HG03159 (cell line): ENCODE results near the gene PSMB10.
"Not testable (repeated sequence)": the region's sequence is repeated elsewhere in the genome, so short reads cannot be mapped to it uniquely, and the experiment has no call there.

ENCODE experiments used
- ATAC-seq: cut with Tn5 transposase; IDR thresholded peaks from one replicate; pipeline ENCODE4 v1.9.1; 2021; ENCODE audit warnings: mild to moderate bottlenecking, moderate library complexity; ENCODE audit not compliant: unreplicated experiment

The PSMB10 gene

DNA sequence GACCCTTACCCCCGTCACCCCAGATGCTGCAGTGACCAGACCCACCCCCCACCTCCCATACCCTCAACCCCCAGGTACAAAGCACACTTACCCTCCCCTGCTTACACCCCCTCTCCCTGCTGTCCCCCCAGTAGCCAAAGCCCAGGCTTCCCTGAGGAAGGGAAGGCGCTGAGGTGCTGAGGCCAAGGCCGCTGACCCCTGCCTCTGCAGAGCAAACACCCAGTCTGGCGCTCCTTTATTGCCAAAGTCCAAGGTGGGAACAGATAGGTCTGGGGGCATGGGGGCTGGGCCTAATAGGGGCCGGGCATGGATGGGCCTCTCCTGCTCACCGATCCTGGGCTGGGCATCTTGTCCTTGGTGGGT is 6.6 kb upstream of the PSMB10 start:
- ATAC-seq: no peak

DNA sequence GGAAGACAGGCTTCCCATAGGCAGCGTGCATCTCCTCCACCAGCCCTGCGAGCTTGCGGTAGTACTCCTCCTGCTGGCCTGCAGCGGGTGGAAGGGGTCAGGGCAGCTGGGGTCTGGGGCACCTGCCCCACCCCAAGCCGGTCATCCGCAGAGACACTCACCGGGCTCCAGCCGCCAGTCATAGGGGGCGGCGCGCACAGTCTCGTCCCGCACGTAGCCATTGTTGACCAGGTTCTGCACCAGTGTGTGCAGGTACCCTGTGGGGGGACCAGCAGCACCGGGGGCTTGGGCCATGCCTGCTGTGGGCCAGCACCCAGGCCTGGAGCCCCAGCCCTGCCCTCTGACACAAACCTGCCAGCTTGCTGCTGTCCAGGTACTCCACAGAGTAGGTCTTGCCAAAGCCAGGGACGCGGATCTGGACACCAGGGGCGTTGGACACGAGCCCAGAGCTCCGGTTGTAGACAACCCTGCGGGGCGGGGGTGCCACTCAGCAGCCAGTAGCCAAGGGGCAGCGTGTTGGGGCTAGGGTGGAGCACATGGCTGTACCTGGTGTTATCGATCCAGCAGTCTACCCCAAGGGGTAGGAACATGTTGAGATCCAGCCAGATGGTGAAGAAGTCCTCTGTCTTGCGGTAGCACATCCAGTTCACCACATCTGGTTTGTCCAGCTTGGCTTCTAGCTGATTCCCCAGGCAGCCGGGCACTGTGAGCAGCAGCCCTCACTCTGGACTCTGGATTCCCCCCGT is 6.0 kb upstream of the PSMB10 start:
- ATAC-seq: no peak

DNA sequence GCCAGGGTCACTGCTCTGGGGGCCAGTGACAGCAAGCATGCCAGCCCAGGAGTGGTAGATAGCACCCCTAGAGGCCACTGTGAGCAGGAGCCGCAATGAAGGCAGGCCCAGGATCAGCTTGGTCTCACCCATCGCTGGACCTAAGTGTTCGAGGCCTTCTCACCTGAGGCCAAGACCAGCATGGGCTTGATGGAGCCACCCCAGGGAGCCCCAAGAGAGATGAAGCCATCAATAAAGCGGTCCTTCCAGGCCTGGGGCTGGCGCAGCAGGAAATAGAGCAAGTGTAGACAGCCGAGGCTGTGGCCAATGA is 5.5 kb upstream of the PSMB10 start:
- ATAC-seq: no peak

DNA sequence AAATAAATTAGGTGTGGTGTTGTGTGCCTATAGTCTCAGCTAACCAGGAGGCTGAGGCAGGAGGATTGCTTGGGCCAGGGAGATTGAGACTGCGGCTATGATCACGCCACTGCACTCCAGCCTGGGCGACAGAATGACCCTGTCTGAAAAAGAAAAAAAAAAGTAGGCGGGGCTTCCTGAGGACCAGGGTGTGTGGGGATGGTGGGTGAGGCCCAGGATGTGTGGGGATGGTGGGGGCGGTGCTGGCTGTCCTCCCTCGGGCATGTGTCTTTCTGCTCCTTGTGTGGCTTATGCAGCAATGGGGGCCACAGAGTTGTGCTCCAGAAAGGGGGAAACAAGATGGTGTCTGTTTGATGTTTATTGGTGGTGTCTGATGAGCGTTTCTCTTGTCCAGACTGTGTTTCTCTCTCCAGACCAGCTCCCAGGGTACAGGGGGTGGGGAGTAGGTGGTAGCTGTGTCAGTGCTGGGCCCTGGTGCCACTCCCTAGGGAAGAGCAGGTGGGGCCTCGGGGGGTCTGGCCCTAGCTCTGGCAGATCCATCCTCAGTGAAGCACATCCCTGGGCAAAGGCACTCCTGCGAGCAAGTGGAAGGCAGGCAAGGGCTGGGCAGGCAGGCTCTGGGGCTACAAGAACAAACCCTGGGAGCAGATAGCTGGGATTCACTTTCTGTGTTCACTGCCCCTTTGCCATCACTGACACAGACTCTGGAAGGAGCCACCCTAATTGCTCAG is 5.0 kb upstream of the PSMB10 start:
- ATAC-seq: no peak

DNA sequence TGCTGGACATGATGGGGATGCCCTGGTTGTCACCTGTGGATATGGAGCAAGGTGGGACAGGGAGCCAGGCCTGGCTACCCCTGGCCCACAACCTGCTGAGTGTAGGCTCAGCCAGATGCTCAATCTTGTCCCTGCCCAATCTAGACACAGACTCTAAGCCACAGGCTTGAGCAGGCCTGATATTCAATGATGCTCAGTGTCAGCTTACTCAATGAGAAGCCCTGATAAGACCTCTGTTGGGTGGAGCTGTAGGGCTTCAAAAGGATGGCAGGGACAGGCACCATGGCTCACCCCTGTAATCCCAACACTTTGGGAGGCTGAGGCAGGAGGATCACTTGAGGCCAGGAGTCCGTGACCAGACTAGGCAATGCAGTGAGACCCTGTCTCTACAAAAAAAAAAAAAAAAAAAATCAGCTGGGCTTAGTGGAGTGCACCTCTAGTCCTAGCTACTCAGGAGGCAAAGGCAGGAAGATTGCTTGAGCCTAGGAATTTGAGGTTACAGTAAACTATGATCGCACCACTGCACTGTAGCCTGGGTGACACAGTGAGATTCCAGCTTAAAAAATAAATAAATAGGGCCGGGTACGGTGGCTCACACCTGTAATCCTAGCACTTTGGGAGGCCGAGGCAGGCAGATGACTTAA is 3.9 kb upstream of the PSMB10 start:
- ATAC-seq: no peak

DNA sequence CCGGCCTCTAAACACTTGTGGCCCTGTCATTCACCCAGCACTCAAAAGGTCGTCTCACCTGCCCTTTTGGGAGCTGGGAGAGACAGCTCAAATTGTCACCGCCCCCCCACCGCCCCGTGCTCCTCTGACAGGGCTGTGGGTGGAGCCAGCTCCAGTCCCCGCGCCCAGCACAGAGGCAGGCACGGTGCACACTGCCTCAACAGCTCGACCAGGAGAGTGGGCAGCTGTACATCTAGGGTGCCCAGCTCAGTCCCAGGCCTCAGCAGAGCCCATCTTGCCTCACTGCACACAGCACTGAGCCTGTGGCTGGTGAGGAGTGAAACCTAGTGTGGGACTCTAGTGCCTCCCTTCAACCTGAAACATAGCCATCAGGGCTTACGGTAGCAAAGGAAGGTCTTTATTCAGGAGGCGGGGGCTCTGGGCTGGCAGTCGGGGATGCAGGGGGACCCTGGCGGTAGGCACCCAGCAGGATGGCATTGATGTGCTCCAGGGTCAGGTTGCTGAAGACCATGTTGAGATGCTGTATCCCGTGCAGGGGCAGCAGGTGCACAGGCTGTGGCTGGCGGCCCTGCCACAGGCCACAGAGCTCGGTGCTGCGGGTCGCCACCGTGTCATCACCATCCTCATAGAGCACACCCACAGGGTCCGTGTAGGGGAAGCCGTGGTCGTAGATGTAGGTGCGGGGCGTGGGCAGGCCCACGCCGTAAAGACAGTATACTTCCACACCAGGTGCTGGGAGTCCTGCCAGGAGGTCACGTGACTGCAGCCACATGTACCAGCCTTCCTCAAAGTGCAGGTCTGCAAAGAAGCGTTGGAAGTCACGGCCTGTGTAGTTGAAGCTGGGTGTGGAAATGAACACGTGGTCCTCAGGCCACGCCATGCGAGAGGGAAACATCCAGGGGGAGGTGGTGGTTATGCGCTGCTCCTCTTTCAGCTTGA is 3.1 kb upstream of the PSMB10 start:
- ATAC-seq: no peak

DNA sequence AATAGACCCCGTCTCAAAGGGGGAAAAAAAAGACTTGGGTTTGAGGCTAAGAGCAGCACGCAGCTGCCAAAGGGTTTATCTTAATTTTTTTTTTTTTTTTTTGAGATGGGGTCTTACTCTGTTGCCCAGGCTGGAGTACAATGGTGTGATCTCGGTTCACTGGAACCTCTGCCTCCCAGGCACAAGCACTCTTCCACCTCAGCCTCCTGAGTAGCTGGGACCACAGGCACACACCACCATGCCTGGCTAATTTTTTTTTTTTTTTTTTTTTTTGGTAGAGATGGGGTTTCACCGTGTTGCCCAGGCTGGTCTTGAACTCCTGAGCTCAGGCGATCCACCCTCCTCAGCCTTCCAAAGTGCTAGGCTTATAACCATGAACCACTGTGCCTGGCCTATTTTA is 1.1 kb upstream of the PSMB10 start:
- ATAC-seq: not testable (repeated sequence)

DNA sequence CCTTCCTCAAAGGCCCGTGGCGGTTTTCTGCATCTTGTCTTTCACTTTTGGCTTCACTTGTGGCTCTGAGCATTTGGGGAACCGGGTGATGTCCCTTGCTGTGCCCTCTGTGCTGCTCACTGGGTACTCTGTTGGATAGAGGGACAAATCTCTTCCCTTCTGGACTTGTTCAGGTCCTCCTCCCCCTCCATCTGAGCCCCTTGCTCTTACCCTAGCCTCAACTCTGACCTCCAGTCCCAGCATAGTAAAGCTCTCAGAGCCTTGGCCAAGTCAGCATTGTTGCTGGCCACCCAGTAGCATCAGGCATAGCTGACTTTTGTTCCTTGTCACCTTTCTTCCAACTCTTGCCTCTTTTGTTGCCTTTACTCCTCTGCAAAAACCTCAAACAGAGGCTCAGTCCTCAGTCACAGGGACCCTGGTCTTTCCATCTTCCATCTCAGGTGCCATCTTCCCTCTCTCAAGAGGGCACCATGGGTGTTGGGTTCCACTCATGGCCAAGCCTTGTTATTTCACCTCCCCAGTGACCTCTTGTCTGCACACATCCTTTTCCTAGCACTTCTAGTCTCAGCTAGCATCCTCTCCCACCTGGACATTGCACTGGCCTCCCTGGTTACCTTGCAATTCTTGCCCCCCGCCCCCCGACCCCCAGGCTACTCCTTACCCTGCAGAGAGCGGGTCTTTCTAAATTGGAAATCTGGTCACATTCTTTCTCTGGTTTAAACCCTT is 393 bp upstream of the PSMB10 start:
- no peak for ATAC-seq

DNA sequence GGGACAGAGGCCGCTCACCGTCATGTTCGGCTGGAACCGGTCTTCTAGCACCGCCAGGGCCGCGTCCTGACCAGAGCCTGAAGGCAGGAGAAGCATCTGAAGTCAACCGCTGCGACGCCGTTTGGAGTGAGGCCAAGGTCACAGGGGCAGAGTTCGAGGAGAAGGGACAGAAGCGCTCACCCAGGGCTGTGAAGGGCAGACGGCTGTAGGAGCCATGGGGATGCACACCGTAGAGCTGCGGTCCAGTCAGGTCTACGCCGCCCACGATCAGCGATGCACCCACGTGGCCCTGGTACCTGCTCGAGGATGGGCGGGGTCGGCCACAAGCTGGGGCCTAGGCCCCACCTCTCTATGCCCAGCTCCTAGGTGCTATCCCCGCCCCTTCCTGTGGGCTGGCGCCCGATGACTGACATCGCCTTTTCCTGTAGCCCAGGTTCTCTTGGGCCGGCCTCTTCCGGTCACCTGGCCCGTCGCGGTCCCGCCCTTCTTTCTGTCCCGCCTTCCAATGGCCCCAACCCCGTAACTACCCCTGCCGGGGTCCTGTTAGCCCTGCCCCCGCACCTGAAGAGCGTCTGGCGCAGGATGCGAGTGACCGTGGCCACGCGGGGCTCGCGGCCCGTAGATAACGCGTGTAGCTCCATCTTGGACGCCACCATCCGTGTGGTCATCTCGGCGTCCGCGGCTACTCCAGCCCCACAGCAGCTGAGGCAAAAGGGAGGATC is 1.1 kb downstream of the PSMB10 start:
- peak; percentile 85 for ATAC-seq

DNA sequence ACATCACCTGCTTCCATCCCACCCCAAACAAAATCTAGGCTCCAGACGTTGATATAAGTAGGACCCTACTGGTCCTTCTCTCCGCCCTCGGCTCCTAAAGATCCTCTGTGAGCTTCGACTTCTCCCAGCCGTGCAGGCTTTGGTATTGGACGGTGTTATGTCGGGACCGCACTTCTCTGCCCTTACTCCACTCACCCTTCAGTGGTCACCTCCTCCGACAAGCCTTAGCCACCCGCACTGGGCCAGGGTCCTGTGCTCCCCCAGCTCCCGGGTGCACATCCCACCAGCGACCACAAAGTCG is 1.6 kb downstream of the PSMB10 start:
- ATAC-seq: no peak

DNA sequence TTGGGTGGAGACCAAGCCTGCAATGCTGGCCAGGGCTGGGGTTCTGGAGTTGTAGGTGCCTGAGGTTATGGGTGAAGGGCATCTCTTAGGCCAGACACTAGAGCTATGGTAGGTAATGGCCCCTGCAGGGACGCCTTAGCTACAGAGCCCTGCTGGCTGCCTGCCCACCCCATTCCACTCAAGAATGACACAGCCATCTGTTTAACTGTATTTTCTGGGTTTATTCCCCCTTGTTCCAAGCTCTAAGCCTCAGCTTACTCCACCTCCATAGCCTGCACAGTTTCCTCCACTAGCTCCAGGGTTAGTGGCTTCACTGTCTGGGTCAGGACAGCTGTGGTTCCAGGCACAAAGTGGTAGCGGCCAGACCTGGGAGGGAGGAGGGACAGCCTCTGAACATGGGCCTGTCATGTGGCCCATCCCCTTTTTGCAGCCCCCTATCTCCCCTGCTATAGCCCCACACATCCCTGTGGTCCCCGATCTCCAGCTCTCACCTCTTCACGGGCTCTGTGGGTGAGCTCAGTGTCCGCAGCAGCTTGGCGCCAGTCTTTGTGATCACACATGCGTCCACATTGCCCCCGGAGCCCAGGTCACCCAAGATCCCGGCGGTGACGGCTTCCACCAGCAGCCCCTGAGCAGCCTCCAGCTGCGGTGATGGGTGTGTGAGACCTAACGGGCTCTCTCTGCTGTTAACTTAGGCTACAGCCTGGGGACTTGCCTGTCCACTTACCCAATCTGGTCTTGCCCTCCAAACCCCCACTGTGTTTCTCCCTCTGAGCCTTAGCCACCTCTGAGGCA is 2.1 kb downstream of the PSMB10 start:
- no peak for ATAC-seq

DNA sequence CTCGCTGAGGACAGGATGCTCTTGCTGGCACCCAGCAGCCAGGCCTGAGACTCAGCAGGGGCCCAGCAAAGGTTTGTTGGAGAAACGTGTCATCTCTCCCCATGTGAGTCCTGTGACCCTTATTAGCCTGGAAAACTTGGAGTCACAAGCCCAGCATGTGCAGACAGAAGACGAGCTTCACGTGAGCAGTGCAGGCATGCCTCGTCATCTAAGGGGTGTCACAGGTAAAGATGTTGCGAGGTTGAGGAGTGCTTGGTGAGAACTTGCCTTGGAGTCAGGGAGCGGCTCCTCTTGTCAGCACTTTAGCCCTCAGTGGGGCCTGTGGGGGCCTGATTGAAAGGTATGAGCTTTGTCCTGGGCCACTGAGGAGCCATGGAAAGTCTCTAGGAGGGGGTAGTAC is 2.8 kb downstream of the PSMB10 start:
- no peak for ATAC-seq

DNA sequence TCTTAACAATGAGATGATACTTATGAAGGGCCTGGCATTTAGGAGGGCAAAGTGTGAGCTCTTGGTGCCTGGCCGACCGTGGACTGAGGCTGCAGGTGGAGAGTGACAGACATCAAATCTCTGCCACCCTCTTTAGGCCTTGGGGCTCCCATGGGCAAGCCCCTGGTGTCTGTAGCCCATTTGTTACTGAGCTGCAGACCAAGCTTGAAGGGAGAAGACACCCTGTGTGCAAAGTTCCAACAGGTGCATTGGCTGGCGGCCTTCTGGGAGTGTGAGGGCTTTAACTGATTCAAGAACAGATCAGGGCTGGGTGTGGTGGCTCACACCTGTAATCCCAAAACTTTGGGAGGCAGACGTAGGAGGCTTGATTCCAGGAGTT is 4.2 kb downstream of the PSMB10 start:
- ATAC-seq: no peak

DNA sequence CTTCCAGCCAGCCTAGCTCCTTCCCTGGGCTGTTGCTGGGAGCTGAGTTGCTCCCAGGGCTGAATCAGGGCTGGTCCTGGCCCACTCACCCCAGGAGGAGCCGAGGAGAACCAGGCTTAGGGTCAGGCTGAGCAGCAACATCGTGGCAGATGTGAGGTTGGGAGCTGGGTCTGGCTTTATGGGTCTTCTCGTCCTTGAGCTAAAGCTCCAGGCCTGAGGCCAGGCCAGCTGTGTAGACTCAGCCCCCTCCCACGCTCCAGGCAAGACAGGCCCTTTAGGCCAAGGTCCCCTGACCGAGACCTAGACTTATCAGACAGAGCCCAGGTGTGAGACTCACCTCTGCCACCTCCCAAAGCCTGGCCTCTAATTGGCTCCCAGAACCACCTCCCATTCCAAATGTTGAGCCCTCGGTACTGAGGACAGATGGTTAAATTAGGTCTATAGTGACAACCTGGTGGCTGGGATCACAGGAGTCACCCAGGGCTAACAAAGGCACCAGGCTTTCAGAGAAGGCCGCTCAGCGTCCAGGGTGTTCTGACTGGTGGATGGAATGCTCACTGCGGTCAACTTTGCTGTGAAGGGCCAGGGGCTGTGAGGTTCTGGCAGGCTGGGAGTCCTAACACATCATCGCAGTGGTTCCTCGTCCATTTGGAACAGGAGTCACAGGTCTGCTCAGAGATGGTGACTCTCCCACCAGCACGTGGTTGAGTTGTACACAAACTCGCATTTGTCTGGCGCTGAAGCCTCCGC is 4.8 kb downstream of the PSMB10 start, which contains the start of gene CTRL:
Gene CTRL, minus strand, starts transcription at position 151 of the 750 bp plus-strand sequence. Its CDS starts 10 bp downstream, at position 141.
- ATAC-seq: no peak

DNA sequence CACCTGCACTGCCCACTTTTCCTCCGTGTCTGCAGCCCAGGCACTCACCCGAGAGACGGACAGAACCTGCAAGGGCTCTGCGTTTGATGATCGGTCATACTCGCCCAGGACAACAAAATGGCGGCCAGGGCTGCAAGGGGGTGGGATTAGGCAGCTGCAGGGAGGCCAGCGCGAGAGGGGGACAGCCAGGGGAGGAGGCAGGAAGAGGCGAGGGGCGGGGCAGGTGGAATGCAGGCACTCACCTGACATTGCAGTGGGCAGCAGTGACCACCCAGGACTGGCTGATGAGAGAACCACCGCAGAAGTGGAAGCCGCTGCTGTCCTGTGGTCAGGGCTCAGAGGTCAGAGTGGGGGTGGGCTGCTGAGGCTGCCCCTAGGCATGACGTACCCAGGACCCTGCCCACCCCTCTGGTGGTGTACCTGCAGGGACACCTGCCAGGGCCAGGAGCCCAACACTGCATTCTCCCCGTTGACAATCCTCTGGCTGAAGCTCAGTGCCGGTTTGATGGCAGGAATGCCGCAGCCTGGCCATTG is 5.9 kb downstream of the PSMB10 start:
- ATAC-seq: no peak

DNA sequence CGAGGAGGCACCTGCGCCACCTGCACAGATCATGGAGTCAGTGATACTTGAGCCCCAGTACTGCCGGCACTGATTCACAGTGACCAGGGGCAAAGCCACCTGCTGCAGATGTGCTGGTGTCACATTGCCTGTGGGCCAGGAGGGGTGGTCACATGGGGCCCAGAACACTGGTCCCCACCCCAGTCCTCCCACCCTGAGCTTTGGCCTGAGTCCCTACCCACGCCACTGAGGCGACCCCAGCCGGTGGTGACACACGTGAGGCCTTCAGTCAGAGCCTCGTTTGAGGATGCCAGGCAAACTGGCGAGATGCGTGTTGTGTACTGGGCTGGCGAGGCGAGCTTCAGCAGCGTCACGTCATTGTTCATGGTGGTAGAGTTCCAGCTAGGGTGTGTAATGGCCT is 6.5 kb downstream of the PSMB10 start:
- no peak for ATAC-seq

DNA sequence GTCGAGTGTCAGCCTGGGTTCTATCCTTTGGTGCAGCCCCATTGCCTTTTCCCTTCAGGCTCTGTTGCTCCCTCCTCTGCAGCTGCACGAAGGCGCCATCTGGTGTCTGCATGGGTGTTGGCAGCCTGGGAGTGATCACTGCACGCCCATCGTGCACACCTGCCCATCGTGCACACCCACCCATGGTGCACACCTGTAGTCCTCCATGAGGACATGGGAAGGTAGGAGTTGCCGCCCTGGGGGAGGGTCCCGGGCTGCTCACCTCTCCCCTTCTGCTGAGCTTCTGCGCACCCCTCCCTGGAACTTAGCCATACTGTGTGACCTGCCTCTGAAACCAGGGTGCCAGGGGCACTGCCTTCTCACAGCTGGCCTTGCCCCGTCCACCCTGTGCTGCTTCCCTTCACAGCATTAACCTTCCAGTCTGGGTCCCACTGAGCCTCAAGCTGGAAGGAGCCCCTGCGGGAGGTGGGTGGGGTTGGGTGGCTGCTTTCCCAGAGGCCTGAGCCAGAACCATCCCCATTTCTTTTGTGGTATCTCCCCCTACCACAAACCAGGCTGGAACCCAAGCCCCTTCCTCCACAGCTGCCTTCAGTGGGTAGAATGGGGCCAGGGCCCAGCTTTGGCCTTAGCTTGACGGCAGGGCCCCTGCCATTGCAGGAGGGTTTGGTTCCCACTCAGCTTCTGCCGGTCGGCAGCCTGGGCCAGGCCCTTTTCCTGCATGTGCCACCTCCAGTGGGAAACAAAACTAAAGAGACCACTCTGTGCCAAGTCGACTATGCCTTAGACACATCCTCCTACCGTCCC is 7.9 kb downstream of the PSMB10 start:
- ATAC-seq: peak; percentile 58
